HG02973 (cell line): ENCODE measurements around the gene MIGA1.
A peak's percentile ranks its signal among the peaks of the same experiment; 100 is the strongest.

Experiments
- ATAC-seq: cut with Tn5 transposase; IDR thresholded peaks from one replicate; pipeline ENCODE4 v1.9.1; 2021; ENCODE audit warnings: moderate library complexity; ENCODE audit not compliant: unreplicated experiment

Gene MIGA1

DNA sequence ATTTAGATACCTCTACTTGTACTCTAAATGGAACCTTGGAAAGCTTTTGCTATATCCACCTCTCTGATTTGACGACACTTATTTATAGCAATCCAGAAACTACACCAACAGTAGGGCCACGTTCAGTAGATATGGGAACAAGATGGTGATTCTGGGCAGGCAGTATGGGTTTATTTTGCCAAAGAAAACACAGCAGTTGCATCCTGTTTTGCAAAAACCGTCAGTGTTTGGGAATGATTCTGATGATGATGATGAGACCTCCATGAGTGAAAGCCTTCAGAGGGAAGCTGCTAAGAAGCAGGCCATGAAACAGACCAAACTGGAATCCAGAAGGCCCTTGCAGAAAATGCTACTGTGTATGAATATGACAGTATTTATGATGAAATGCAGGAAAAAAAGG, 67.5 kb downstream of the MIGA1 start:
- no peak for ATAC-seq

DNA sequence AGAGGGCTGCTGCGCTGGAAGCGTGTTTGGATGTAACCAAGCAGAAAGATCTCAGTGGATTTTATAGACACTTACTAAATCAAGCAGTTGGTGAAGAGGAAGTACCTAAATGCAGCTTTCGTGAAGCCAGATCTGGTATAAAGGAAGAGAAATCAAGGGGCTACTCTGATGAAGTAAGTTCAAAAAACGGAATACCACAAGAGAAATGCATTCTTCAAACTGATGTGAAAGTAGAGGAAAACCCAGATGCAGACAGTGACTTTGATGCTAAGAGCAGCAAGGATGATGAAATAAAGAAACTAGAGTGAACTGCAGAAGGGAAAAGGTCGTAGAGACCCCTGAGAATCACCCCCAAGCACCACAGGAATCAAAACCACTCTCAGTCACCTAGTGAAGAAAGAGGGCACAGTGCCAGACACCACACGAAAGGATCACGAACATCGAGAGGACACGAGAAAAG, 68.2 kb downstream of the MIGA1 start:
- ATAC-seq: no peak

DNA sequence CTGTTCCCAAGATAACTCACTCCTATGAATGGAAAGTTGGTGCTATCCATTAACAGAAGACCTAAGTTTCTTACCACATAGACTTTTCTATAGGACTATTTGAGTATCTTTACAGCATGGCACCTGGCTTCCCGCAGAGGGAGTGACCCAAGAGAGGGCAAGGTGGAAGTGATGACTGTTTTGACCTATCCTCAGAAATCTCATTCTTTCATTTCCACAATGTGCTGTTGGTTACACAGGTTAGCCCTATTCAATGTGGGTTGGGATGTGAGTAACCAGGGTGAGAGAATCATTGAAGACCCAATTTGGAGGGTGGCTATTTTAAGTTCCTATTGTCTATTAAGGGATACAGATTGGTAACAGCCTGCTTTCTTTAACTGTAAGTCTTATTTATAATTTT, 70.6 kb downstream of the MIGA1 start:
- no peak for ATAC-seq

DNA sequence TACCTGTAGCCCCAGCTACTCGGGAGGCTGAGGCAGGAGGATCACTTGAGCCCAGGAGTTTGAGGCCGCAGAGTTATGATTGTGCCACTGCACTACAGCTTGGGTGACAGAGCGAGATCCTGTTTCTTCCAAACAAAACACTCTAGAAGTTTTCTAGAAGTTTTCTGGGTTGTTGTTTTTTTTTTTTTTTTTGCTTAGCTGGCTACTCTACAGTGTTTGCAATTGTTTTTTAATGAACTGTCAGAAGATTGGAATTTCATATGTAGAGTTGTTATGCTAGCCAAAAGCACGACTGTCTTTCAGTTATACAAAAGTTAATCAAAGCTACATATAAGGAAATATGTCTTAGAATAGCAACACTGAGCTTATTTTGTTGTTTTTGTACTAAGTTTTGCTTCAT, 78.1 kb downstream of the MIGA1 start:
- no peak for ATAC-seq

DNA sequence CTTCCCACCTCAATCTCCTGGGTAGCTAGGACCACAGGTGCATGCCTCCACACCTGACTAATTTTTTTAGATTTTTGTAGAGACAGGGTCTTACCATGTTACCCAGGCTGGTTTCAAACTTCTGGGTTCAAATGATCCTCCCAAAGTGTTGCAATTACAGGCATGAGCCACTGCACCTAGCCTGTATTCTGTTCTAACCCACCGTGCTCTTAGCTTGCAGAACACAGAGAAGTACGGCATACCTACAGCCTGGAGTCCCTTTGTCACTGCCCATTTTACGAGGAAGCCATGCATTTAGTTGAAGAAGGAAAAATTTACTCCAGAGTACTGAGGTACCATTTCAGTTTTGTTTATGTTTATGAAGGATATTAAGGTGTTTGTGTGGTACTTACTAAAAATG, 79.3 kb downstream of the MIGA1 start:
- ATAC-seq: no peak

DNA sequence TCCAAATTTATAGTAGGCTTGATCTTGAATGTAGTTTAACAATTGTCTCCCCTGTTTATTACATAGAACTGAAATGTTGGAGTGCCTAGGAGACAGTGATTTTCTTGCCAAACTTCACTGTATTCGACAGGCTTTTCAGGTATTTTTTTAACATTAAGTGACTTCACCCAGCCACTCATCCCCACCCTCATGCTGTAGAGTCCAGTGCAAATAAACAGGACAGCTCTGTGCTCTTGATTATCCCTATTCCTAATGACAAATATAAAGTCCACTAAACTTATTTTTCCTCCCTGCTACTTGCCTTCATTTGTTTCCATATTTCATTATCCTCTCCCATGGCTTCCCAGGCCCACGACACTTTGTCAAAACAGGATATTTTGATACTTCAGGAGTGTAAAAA, 79.8 kb downstream of the MIGA1 start:
- ATAC-seq: no peak

DNA sequence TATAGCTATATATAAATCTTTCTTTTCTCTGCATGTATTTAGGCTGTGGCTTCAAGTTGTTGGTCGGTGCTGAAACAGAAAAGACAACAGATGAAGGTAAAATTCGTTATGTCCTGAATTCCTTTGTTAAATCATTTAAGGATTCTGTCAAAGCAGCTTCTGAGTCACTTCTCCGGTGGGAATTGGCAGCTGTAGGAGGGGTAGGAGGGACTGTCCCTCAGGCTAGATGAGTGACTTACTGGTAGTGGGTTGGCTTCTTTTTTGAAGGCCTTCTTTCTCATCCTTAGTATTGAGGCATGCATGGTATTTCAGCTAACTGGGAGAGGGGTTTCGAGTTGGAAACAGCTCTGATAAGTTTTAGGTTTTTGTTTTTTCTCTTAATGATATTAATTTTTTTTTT, 86.8 kb downstream of the MIGA1 start:
- ATAC-seq: no peak

DNA sequence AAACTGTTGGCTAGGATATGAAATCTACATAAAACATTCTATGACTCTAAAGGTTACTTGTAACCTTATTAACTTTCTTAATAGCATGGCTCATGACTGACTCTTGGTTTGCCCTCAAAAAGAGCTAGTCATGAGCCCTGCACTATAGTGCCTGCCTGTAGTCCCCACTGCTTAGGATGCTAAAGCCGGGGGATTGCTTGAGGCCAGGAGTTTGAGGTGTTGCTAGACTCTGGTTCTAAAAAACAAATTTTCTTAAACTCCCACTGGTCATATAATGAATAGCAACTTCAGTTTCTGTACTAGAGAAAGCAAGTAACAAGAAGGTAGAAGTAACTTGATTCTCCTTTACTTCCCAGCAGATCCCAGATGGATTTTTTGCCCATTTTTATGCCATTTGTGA, 93.2 kb downstream of the MIGA1 start:
- ATAC-seq: no peak

DNA sequence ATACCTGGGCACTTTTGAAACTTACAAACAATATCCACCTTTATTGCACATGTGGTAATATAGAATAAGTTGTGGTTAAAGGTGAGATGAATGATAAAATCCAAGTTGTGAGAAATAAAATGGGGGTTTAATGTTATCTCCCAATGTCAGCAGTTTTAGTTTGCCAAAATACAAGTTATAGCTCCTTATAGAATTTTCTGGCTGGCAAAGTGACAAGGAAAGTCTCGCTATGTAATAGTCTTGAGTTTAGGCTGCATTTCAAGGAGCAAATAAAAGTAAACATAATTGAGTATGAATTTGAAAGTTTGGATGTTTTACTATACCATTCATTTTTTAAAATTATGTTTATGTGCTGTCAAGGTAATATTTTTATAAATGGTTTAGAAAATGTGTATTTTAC, 94.0 kb downstream of the MIGA1 start:
- ATAC-seq: no peak

DNA sequence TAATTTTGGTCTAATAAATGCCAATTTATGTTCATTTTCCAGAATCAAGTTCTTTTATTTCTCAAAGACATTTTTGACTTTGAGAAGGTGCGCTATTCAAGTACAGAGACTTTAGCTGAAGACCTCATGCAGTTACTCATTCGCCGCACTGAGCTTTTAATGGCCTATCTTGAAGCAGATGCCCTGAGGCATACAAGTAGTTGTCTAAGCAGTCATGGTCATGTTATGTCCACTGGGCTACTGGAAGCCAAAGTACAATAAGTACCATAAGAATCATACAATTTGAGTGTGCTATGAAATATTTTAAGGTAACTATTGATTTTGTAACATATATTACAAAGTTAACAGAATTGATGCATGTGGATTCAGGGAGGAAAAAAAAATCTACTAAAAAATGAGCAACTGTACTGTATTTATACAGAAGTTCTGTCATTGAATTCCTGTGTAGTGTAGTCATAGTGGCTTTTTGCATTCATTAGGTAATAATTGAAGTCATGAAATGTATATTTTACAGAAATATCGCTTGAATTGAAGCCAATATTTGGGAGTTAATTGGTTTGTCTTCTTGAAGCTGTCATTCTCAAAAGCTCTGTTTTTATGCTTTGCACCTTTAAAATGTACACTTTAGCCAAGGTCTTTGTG, 95.5 kb downstream of the MIGA1 start:
- ATAC-seq: no peak

DNA sequence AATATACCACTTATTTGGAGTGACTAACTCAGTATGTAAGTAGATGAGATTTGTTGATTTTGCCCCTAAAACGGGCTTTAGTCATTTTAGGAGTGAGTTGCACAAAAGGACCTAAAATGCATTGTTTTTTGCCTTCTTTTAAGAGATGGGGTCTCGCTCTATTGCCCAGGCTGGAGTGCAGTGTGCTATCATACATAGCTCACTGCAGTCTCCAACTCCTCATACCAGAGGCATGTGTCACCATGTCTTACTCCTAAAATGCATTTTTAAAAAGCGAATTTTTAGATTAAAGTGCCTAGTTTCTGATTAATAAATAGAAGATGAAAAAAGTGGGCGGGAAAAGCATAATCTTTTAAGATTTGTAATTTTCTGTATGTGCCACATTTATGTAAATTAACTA, 97.4 kb downstream of the MIGA1 start:
- no peak for ATAC-seq

DNA sequence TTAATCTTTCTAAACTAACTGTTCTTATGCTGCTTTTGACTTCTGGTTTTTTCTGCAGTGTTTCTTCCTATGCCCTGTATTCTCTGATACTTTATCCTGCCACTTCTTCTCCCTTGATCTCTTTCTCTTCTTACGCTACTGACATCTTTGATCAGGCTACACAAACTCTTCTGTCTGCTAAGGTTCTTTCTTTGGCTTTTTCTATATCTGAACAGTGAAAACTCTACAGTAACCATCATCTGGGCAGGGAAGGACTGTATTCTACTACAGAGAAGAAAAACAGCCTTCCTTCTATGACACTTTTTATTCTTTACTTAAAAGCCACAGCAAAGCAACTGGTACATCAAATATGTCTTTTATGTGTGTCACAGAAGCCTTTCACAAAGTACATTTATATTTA, 101.6 kb downstream of the MIGA1 start:
- no peak for ATAC-seq

DNA sequence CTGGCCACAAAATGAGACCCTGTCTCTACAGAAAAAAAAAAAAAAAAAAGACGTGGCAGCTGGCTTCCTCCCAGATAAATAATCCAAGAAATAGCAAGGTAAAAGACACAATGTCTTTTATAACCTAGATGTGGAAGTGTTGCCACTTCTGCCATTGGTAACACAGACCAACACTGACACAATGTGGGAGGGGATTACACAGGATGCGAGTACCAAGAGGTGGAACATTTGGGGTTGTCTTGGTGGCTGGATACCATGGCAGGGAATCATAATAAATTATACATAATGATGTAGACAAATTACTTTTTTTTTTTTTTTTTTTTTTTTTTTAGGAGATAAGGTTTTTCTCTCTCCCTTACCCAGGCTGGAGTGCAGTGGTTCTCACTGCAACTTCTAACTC, 103.0 kb downstream of the MIGA1 start:
- ATAC-seq: no peak

DNA sequence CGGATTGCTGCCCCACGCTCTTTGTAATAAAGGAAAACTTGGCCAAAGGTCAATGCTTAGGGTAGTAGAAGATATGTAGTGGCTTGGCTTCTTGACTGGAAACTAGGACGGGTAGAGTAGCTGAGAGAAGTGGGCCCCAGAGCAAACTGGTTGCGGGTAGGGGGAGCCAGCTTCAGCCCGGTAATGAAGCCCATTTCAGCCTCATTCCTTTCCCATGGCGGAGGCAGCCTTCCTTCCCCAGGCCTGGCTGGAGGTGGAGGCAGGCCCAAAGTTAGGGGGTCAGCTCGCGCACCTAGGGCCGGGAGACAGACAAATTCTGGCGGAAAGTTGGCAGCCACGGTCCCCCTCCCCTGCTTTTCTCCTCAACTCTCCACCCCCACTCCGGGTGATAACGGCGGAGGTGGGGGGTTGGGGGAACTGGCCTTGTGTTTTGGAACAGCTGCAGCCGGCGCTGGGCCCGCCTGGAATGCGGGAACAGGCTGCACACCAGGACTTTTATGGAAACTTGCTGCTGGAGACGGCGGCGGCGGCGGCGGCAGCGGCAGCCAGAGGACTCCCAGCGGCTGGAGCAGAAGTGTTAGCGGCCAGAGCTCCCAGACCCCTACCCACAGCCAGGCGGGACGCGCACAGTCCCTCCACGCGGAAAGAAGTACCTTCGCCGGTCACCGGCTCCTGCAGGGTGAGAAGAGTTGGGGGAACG, 108.8 kb downstream of the MIGA1 start, which contains the start of gene NEXN:
Gene NEXN, plus strand, starts transcription at position 544 of the 700 bp plus-strand sequence. CDS start 27,483 bp downstream, outside the sequence.
- no peak for ATAC-seq

DNA sequence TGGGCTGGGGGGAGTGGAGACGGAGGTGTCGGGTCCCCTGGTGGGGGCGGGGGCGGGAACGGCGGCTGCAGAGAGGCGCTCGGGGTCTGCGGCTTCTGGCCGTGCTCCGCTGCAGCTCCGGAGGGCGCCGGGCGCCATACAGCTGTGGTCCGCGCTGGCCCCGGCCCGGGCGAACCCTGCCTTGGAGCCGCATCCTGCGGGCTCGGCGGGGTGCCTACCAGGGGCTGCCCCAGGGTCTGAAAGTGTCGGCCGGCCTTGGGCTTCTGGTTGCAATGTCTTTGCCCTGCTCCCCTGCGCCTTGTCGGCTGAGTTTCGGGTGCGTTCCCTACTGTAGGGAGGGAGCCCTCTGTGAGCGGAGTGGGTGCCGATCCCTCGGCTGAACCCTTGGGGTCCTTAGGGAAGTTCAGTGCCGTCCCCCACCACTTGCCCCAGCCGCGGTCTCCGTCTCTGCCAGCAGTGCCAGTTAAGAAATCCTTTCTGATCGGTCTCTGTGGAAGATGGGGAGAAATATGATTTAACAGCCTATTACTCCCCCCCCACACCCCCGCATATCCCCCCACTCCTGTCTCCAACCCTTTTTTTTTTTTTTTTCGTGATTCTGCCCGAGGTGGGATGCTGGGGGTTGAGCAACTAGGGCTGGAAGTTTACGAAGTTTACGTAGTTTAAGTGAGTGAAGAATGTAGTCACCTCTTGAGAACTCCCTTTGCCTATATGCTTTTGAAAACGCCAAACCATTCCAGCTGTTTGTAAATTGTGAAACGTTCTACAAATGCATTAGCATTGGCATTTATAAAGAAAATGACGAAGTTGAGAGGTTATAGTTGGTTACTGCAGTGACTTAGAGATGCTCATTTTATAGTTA, 109.6 kb downstream of the MIGA1 start:
- peak; percentile 65 for ATAC-seq

DNA sequence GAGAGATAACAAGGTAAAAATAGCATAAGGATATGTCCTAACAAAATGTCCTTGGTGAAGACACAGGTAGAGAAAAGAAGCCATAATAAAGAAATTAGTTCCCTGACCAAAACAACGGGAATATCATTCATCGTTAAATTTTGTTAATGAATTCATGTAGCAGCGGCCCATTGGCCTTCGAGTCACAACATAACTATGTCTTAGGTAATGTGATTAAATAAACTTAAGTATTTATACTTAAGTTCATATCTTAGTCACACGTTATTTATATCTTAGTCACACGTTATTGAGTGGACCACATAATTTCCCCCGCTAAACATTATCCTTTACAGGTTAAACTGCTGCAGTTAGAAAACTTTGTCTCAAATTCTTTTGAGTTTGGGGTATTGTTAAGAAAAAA, 110.2 kb downstream of the MIGA1 start:
- no peak for ATAC-seq

DNA sequence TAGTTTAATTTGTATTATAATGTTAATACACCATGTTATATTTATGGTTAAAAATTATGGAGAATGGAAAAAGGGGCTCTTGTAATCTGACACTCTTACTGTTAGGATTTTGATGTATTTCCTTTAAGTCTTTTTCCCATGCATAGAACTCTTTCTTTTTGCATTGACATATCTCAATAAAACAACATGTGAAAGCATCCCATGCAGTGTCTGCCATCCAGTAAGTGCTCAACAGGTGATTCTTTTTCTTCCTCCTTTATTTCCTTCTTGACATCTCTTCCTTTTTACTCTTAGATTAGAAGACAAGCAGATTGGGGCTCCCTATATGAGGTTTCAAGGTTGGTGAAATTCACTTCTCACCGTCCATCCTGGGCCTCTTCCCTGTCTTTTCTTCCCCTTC, 111.8 kb downstream of the MIGA1 start:
- ATAC-seq: no peak

DNA sequence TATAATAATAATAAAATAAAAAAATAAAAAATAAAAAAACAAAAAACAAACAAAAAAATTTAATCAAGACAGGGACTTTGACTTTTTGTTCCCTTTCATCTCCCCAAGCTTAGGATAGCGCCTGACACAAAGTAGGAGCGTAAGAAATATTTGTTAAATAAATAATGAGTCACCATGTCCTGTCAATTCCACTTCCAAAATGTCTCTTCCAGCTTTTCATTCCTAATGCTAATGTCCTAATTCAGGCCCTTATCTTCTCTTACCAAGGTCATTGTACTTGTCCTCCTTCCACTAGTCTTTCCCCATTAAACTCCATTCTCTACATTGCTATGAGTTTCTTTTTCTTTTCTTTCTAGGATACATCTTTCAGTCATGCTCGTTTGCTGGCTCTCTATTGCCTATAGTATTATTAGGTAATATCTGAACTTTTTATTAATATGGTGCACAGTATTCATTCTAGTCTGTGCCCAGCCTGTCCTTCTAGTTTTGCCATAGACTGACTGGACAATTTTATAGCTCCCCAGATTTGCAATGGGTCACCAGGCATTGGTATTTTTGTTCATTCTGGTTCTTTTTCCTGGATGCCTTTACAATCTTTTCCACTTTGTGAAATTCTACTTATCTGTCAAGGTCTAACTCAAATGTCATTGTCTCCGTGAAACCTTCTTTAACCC, 120.3 kb downstream of the MIGA1 start:
- no peak for ATAC-seq

DNA sequence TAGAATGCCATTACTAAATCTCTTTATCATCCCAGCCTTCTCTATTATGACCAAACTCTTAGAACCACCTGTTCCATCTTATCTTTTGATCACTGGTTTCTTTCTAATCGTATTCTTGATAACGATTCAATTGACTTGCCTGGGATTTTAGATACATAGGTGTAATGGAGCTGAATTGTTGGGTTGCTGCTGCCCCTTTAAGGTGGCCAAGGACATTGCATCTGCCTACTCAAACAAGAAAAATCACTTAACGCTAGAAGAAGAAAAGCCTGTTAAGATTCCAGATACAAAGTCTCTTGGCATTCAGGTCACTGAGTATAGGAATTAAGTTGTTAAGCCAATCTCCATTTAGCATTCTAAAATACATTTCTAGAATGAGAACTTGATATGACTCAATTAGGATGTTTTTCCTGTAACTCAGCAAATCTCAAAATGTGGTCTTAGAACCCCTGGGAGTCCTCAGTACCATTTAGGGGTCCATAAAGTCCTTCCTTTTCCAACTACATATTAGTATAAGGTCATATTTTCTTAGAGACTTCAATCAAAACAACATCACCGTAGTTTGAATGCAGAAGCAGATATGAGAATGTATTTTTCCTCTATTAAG, 121.3 kb downstream of the MIGA1 start:
- ATAC-seq: peak; percentile 51

DNA sequence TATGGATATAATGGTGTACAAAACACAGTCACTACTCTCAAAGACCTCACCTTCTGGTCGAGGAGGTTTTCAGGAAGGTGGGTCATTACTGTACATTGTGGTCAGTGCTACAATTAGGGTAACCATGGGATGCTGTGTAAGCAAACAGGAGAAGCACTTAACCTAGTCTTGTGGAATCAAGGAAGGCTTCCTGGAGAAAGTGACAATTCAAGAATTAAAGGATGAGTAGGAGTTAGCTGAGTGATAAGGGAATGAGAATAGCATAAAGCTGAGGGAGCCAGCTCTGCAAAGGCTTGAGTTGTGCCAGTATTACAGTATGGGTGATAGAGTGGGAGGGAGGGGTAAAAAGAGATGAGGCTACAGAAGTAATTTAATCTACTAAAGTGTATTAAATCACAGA, 126.2 kb downstream of the MIGA1 start:
- ATAC-seq: no peak

DNA sequence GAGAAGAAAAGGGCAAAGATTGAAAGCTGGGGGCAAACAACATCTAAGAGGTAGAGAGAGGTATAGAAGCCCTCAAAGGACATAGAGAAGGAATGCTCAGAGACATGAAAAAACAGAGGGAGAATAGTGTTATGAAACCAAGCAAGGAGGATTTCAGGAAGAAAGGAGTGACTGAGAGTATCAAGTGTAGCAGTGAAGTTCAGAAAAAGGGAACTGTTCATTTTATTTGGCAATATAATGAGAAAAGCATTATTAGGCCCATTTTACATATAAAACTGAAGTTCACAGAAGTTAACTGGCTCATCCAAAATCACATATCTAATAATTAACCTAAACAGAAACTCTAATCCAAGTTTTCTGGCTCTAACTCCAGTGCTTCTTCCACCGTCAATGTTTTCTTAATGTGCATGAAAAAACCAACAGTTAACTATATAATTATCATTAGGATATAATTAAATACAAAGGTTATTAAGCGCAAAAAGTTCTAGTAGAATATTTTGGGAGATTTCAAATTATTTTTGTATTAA, 126.6 kb downstream of the MIGA1 start:
- no peak for ATAC-seq
